ENCODE data around the gene IL3RA.

The IL3RA gene

GRCh38 chrX:1385253-1386223 lies 49.0 kb downstream of the IL3RA start:
- no peak for DNase-seq

GRCh38 chrX:1386338-1387127 lies 49.9 kb downstream of the IL3RA start:
- no peak for DNase-seq

GRCh38 chrX:1387141-1387776 lies 50.7 kb downstream of the IL3RA start:
- no peak for DNase-seq

GRCh38 chrX:1388651-1389050 lies 52.1 kb downstream of the IL3RA start:
- no peak for DNase-seq

- DNase-seq = no peak
These were observed 52.8 kb downstream of the IL3RA start for GRCh38 chrX:1389181-1389992.

GRCh38 chrX:1389993-1390285 lies 53.4 kb downstream of the IL3RA start:
- no peak for DNase-seq

- DNase-seq = no peak
These were observed 54.2 kb downstream of the IL3RA start for GRCh38 chrX:1390621-1391369.

GRCh38 chrX:1391370-1391706 lies 54.8 kb downstream of the IL3RA start:
- DNase-seq = no peak

GRCh38 chrX:1391707-1392375 lies 55.3 kb downstream of the IL3RA start, which contains the start of gene SLC25A6:
SLC25A6 (minus strand) TSS chrX:1392113; CDS start chrX:1392009, 104 bp downstream.
- DNase-seq = no peak

GRCh38 chrX:1392376-1393068 lies 55.9 kb downstream of the IL3RA start:
- DNase-seq = no peak

GRCh38 chrX:1393871-1394615 lies 57.5 kb downstream of the IL3RA start:
- DNase-seq = no peak

GRCh38 chrX:1394731-1395501 lies 58.3 kb downstream of the IL3RA start:
- DNase-seq = no peak

- no peak for DNase-seq
These were observed 59.1 kb downstream of the IL3RA start for GRCh38 chrX:1395646-1396216.

GRCh38 chrX:1397001-1397400 lies 60.4 kb downstream of the IL3RA start:
- no peak for DNase-seq

- no peak for DNase-seq
These were observed 61.1 kb downstream of the IL3RA start for GRCh38 chrX:1397441-1398270.

- no peak for DNase-seq
These were observed 62.1 kb downstream of the IL3RA start for GRCh38 chrX:1398431-1399340.

- DNase-seq = no peak
These were observed 63.5 kb downstream of the IL3RA start for GRCh38 chrX:1400049-1400448.
